Pancreas (tissue), 10 donors: Measurements from ENCODE around the gene UBAC1. TPM values are rescaled to one million over a fixed set of nuclear protein-coding genes. Genes with fewer than 3 reads are reported as not detected.

ENCODE experiments used
- ATAC-seq, 4 donors: fragments of 200-7000 bp; cut with Tn5 transposase; one replicate each; pipeline versions ENCODE4 v1.8.0 to v1.9.1; 2020; ENCODE audit warnings: mild to moderate bottlenecking in 4 of 4, moderate library complexity in 4 of 4
- DNase-seq, 6 donors: peaks; one replicate each; pipeline ENCODE4 v3.0.0-alpha.2; 2020
- FAIRE-seq: peaks from 2 replicates; lab custom pipeline; 2012; peaks lifted over from hg19 to GRCh38; lab: Jason Lieb, UNC
- H3K27ac ChIP-seq, 4 donors: fragments of 200-600 bp; sonication (generic); 1 replicate in 3 of 4; 2 replicates in 1 of 4; pipeline versions ENCODE4 v1.5.0 to v1.8.0; 2020
- H3K27me3 ChIP-seq, 4 donors: fragments of 200-600 bp; one replicate each; pipeline ENCODE4 v1.8.0; 2021
- H3K36me3 ChIP-seq, 3 donors: fragments of 200-600 bp; sonication (generic) in 1 of 3; one replicate each; pipeline versions ENCODE4 v1.5.0 to v1.8.0; 2020 to 2021
- H3K4me1 ChIP-seq, 3 donors: fragments of 200-600 bp; one replicate each; pipeline ENCODE4 v1.8.0; 2021
- H3K4me3 ChIP-seq, 4 donors: fragments of 200-600 bp; sonication (generic) in 2 of 4; one replicate each; pipeline versions ENCODE4 v1.5.0 to v1.8.0; 2020 to 2021
- H3K9me3 ChIP-seq, 4 donors: fragments of 200-600 bp; one replicate each; pipeline ENCODE4 v1.8.0; 2021
- WGBS, 2 donors: extraction: QIAGEN DNeasy Blood & Tissue Kit; methylation state at CpG; one replicate each; pipeline ENCODE4 v1.1.7; 2013; 5-methylcytosine and 5-hydroxymethylcytosine counted together
- intact Hi-C, 3 donors: fragments of 100-400 bp; cut with DNase I; formaldehyde crosslinking; loops; one replicate each; pipeline versions ENCODE4 v1.11.1 to v1.14.2; 2022
- polyA plus RNA-seq, 2 donors: library from polyadenylated mRNA; stranded (reverse); fragments of 200-250 nt; gene quantifications; one replicate each; pipeline ENCODE4 v1.2.3, GENCODE V29; 2013
- total RNA-seq, 6 donors: library from RNA; stranded (reverse); fragmentation: NEBNext Ultra II Directional in 4 of 6; extraction: Animal tissue kit (Norgen Biotek cat#: 25700) in 4 of 6; gene quantifications; one replicate each; pipeline versions ENCODE4 v1.2.1 to v1.2.4, GENCODE V29; 2021 to 2023
- TF ChIP-seq, protein P1 (sequence below), 4 donors: fragments of 200-600 bp; sonication (generic) in 3 of 4; IDR thresholded peaks; one replicate each; pipeline versions ENCODE4 v1.5.0 to v1.8.0; 2021; ENCODE audit warnings: antibody characterized with exemption in 4 of 4
- donor health status: healthy with polysubstance abuse.
- donor health status: DM: no; HTN: no; CAD: no; lungs with moderate emphysema.
- donor health status: DM: no; HTN: no; CAD: no.
- donor health status: control.
- donor health status: control.
- donor health status: Bipolar disorder and iron deficiency.
- donor health status: DM: yes; HTN: yes; CAD: no.
- donor health status: DM: no; HTN: no; CAD: no.
- donor health status: DM: no; HTN: no; CAD: no.
- donor health status: DM: yes; HTN: yes; CAD: no.

Gene UBAC1
- 10 to 100 TPM in 5 of 6 donors, 1 to 10 TPM in 1; 9.8 to 16.5 (median 13.1) TPM for total RNA-seq
- polyA plus RNA-seq, result 10 to 100 TPM; 24.9 to 33.7 TPM

- WGBS, 2 donors, result 0 to 1% methylated on average over 26 to 53 of the region's 53 CpGs
- peak; percentile 93 to 96 (median 96) for ATAC-seq
- no peak for FAIRE-seq
Observed at GRCh38 chr9:135961277-135961715, at the start of gene UBAC1. TSS of gene UBAC1 (minus strand) at chr9:135961373. CDS start at chr9:135961162, 211 bp downstream.

GRCh38 chr9:136010615-136011361 lies 49.6 kb upstream of the UBAC1 start:
- Histone ChIP-seq H3K9me3 (no peaks in the 10 kb centered on the region), H3K4me3 (no peak overlapping the region), H3K4me1 (no peaks in the 10 kb centered on the region), H3K36me3 (peaks cover 0 to 14% (median 3%) of the 10 kb centered on the region in 3 donors), H3K27me3 (no peaks in the 10 kb centered on the region), H3K27ac (peak overlapping the region in 1 of 4 donors; percentile 17)
- no peak for FAIRE-seq
- TF ChIP-seq, protein P1, sequence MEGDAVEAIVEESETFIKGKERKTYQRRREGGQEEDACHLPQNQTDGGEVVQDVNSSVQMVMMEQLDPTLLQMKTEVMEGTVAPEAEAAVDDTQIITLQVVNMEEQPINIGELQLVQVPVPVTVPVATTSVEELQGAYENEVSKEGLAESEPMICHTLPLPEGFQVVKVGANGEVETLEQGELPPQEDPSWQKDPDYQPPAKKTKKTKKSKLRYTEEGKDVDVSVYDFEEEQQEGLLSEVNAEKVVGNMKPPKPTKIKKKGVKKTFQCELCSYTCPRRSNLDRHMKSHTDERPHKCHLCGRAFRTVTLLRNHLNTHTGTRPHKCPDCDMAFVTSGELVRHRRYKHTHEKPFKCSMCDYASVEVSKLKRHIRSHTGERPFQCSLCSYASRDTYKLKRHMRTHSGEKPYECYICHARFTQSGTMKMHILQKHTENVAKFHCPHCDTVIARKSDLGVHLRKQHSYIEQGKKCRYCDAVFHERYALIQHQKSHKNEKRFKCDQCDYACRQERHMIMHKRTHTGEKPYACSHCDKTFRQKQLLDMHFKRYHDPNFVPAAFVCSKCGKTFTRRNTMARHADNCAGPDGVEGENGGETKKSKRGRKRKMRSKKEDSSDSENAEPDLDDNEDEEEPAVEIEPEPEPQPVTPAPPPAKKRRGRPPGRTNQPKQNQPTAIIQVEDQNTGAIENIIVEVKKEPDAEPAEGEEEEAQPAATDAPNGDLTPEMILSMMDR (IDR thresholded peaks at IDR 0.05), result no peak
- DNase-seq, result peak in 1 of 6 donors; percentile 64
- no peak for ATAC-seq
- intact Hi-C loops, result no loop called here
- WGBS, 2 donors, result 90 to 92% methylated on average over 27 to 28 of the region's 28 CpGs

More at GRCh38 chr9:135961277-135961715, at the start of gene UBAC1:
- no peaks in the 10 kb centered on the region for H3K9me3 ChIP-seq
- peak within 1 kb of the TSS; percentile 55 to 74 (median 70) for H3K27ac ChIP-seq
- TF ChIP-seq, protein P1 (IDR thresholded peaks at IDR 0.05), result peak in 3 of 4 donors; percentile 46 to 60 (median 51)
- no peaks in the 10 kb centered on the region for H3K36me3 ChIP-seq
- peak within 1 kb of the TSS; percentile 71 to 92 (median 82) for H3K4me3 ChIP-seq
- no peaks in the 10 kb centered on the region for H3K27me3 ChIP-seq
- intact Hi-C loops, result no loop called here
- peaks cover 0 to 9% (median 0%) of the 10 kb centered on the region in 3 donors for H3K4me1 ChIP-seq
- peak; percentile 93 to 98 (median 96) for DNase-seq

DNA sequence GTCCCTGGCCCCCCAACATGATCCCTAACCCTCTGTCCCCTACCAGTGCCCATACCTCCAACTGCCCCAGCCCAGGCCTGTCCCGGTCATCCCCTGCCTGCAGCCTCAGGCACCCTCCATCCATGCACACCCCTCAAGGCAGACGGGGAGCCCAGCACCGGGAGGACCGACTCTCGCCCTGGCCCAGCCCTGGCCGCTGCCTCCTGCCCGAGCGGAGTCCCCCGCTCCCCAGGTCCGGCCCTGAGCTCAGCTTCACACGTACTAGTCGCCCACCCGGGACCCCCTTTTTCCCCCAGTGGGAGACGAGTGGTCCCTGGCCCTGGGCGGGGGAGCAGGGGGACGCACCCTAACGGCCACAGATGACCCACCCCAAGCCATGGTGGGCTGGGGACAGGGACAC lies 49.0 kb upstream of the UBAC1 start:
- Histone ChIP-seq H3K27ac (peak overlapping the region in 1 of 4 donors; percentile 17), H3K36me3 (peaks cover 0 to 14% (median 3%) of the 10 kb centered on the region in 3 donors), H3K4me3 (no peak overlapping the region), H3K9me3 (no peaks in the 10 kb centered on the region), H3K4me1 (no peaks in the 10 kb centered on the region), H3K27me3 (no peaks in the 10 kb centered on the region)
- intact Hi-C loops, result no loop called here
- WGBS, 2 donors, result 92 to 94% methylated on average over 17 of the region's 17 CpGs
- TF ChIP-seq, protein P1 (IDR thresholded peaks at IDR 0.05), result no peak
- peak in 1 of 6 donors; percentile 74 for DNase-seq
- FAIRE-seq, result no peak
- no peak for ATAC-seq

DNA sequence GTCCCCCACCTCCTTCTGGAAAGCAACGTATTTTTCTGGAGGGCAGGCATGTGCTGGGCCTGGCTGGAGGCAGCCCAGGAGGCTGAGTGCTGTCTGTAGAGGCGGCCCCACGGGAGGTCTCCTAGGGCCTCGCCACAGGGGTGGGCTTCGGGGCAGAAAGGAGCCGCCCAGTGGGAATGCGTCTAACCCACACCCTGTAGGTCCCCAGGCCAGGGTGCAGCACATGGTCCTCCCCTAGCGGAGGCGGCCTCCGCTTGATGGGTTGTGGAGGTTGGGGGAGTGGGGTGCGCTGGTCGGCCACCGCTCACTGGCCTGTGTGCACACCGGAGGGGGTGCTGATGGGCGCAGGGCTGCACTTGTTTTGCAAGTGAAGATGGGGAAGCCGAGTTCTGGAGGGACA lies 48.3 kb upstream of the UBAC1 start:
- TF ChIP-seq, protein P1 (IDR thresholded peaks at IDR 0.05), result no peak
- no peak for ATAC-seq
- H3K4me3 ChIP-seq, result no peak overlapping the region
- no peak overlapping the region for H3K27ac ChIP-seq
- H3K4me1 ChIP-seq, result no peaks in the 10 kb centered on the region
- 88 to 91% methylated on average over 15 to 16 of the region's 16 CpGs for WGBS, 2 donors
- FAIRE-seq, result no peak
- intact Hi-C loops, result no loop called here
- no peaks in the 10 kb centered on the region for H3K9me3 ChIP-seq
- peak in 2 of 6 donors; percentile 14 to 41 for DNase-seq
- H3K27me3 ChIP-seq, result no peaks in the 10 kb centered on the region
- peaks cover 0 to 14% (median 3%) of the 10 kb centered on the region in 3 donors for H3K36me3 ChIP-seq

DNA sequence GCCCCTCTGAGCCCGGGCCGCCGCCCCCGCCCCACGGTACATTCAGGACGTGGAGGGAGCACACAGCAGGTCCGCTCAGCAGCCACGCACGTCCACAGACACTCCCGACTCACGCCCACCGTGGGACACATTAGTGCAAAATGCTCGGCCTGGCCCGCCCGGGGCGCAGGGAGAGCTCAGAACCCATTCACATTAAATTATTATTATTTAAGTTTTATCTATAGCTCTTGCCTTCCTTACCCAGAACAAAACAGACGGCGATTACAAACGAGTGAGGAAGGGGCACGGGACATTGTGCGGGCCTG lies 47.5 kb upstream of the UBAC1 start:
- DNase-seq (peak in 1 of 6 donors; percentile 13), FAIRE-seq (no peak), ATAC-seq (no peak)
- peaks cover 0 to 14% (median 3%) of the 10 kb centered on the region in 3 donors for H3K36me3 ChIP-seq
- TF ChIP-seq, protein P1 (IDR thresholded peaks at IDR 0.05), result no peak
- H3K9me3 ChIP-seq, result no peaks in the 10 kb centered on the region
- H3K27ac ChIP-seq, result no peak overlapping the region
- H3K4me3 ChIP-seq, result no peak overlapping the region
- WGBS, 2 donors, result 92% methylated on average over 21 of the region's 21 CpGs
- intact Hi-C loops, result no loop called here
- no peaks in the 10 kb centered on the region for H3K4me1 ChIP-seq
- H3K27me3 ChIP-seq, result no peaks in the 10 kb centered on the region
